Upper lobe of left lung (tissue), 4 donors: ENCODE results near the gene RNF38.
"Not testable (repeated sequence)": the region's sequence is repeated elsewhere in the genome, so short reads cannot be mapped to it uniquely, and the experiment has no call there.

Experiments
- POLR2A ChIP-seq, 4 donors: fragments of 450-650 bp; IDR thresholded peaks; one replicate each; pipeline ENCODE4 v1.5.1; 2016 to 2017; ENCODE audit warnings: antibody characterized with exemption in 4 of 4, mild to moderate bottlenecking in 2 of 4
- TF ChIP-seq, protein P1 (sequence below), 6 experiments: fragments of 450-650 bp in 4 of 6; fragments of 200-600 bp in 2 of 6; sonication (generic) in 2 of 6; IDR thresholded peaks; one replicate each; pipeline ENCODE4 v1.5.1; 2016 to 2019; ENCODE audit warnings: antibody characterized with exemption in 6 of 6

DNA sequence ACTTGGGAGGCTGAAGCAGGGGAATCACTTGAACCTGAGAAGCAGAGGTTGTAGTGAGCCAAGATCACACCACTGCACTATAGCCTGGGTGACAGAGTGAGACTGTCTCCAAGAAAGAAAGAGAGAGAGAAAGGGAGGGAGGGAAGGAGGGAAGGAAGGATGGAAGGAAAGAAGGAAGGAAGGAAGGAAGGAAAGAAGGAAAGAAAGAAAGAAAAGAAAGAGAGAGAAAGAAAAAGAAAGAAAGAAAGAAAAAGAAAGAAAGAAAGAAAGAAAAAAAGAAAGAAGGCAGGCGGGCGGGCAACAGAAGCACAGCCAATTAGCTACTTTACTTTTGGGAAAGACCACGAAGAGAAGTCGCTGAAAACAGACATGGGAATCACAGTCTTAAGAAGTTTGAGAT is 9.0 kb upstream of the RNF38 start:
- TF ChIP-seq, protein P1, sequence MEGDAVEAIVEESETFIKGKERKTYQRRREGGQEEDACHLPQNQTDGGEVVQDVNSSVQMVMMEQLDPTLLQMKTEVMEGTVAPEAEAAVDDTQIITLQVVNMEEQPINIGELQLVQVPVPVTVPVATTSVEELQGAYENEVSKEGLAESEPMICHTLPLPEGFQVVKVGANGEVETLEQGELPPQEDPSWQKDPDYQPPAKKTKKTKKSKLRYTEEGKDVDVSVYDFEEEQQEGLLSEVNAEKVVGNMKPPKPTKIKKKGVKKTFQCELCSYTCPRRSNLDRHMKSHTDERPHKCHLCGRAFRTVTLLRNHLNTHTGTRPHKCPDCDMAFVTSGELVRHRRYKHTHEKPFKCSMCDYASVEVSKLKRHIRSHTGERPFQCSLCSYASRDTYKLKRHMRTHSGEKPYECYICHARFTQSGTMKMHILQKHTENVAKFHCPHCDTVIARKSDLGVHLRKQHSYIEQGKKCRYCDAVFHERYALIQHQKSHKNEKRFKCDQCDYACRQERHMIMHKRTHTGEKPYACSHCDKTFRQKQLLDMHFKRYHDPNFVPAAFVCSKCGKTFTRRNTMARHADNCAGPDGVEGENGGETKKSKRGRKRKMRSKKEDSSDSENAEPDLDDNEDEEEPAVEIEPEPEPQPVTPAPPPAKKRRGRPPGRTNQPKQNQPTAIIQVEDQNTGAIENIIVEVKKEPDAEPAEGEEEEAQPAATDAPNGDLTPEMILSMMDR (IDR thresholded peaks at IDR 0.05) = not testable (repeated sequence)
- TF ChIP-seq POLR2A (IDR thresholded peaks at IDR 0.05) = not testable (repeated sequence)
